ENCODE measurements around the gene SEMA3G.

The SEMA3G gene

DNA sequence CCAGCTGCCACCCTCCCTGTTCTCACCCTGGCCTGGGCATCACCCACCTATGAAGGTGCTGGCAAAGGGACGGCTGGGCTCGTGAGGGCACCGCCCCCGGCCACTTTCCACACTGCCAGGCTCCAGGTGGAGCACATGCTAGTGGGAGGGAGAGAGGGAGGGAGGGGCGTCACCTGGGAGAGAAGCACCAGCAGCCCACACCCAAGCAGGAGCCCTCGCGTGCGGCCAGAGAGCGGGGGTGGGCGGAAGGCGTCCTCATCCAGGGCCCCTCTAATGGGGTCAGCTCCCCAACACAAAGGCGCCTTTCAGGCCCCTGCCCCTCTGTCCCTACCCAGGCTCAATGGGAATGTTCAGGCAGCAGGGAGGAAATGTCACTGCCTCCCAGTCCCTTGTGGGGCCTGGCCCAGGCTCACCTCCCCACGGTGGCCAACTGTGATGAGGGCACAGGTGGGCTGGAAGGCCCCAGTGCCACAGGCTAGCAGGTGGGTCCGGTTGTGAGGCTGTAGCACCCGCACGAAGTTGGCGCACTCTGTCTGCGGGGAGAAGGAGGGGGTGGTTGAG is 3.1 kb downstream of the SEMA3G start:
- H3K27me3 ChIP-seq (ENCODE audit: insufficient read depth, poor library complexity, severe bottlenecking) = no peaks in the 10 kb centered on the region
- DNase-seq (ENCODE audit: low read depth in 1 of 2, low spot score in 1 of 2) = no peak
- H3K4me3 ChIP-seq (replicated peaks; ENCODE audit: insufficient read depth, low read length) = no peak overlapping the region
- H3K27ac ChIP-seq (replicated peaks) = no peak overlapping the region
- TF ChIP-seq REST (IDR thresholded peaks at IDR 0.05; ENCODE audit: insufficient replicate concordance, low read depth) (no peak), GABPA (IDR thresholded peaks at IDR 0.05; ENCODE audit: low read depth) (no peak), SPI1 (IDR thresholded peaks at IDR 0.05; ENCODE audit: borderline replicate concordance, low read depth) (no peak), POLR2AphosphoS5 (IDR thresholded peaks at IDR 0.05; ENCODE audit: low read depth) (no peak)
- TF ChIP-seq, protein P1, sequence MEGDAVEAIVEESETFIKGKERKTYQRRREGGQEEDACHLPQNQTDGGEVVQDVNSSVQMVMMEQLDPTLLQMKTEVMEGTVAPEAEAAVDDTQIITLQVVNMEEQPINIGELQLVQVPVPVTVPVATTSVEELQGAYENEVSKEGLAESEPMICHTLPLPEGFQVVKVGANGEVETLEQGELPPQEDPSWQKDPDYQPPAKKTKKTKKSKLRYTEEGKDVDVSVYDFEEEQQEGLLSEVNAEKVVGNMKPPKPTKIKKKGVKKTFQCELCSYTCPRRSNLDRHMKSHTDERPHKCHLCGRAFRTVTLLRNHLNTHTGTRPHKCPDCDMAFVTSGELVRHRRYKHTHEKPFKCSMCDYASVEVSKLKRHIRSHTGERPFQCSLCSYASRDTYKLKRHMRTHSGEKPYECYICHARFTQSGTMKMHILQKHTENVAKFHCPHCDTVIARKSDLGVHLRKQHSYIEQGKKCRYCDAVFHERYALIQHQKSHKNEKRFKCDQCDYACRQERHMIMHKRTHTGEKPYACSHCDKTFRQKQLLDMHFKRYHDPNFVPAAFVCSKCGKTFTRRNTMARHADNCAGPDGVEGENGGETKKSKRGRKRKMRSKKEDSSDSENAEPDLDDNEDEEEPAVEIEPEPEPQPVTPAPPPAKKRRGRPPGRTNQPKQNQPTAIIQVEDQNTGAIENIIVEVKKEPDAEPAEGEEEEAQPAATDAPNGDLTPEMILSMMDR (IDR thresholded peaks at IDR 0.05; ENCODE audit: insufficient read depth, low read length) = no peak

DNA sequence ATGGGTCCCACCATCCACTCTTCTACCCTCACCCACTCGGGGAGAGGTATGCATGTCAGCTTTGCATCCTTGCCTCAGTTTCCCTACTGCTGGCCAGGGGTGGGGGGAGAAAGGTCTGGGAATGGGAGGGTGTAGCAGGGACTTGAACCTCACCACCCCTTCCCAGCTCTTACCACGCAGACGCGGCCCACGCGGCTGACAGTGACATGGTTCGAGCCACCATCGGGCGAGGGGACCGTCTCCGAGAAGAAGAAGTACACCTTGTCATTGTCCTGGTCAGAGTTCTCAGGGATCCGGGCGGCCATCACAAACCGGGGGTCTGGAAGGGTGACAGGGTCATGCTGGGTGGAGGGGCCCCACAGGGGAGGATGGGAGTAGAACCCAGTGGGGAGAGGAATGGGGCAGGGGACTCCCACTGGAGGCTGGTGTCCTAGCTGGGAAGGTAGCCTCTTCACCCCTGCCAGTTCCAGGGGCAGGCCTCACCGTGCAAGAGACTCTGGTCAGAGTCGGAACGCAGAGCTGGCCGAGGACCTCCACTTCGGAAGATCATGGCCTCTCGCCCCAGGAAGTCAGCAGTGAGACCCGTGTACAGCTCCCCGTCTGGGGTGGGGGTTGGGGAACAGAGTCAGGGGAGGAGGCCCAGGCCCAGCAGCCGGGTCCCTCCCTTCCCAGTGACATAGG is 3.7 kb downstream of the SEMA3G start:
- TF ChIP-seq, protein P1 (IDR thresholded peaks at IDR 0.05; ENCODE audit: insufficient read depth, low read length) = no peak
- no peak for TF ChIP-seq POLR2AphosphoS5 (IDR thresholded peaks at IDR 0.05; ENCODE audit: low read depth)
- TF ChIP-seq REST (IDR thresholded peaks at IDR 0.05; ENCODE audit: insufficient replicate concordance, low read depth) = no peak
- no peak for TF ChIP-seq SPI1 (IDR thresholded peaks at IDR 0.05; ENCODE audit: borderline replicate concordance, low read depth)
- no peak for TF ChIP-seq GABPA (IDR thresholded peaks at IDR 0.05; ENCODE audit: low read depth)
- DNase-seq (ENCODE audit: low read depth in 1 of 2, low spot score in 1 of 2) = no peak
- H3K4me3 ChIP-seq (replicated peaks; ENCODE audit: insufficient read depth, low read length) = no peak overlapping the region
- H3K27ac ChIP-seq (replicated peaks) = no peak overlapping the region
- H3K27me3 ChIP-seq (ENCODE audit: insufficient read depth, poor library complexity, severe bottlenecking) = no peaks in the 10 kb centered on the region

- Histone ChIP-seq H3K27ac (replicated peaks) (no peak overlapping the region), H3K27me3 (ENCODE audit: insufficient read depth, poor library complexity, severe bottlenecking) (no peaks in the 10 kb centered on the region), H3K4me3 (replicated peaks; ENCODE audit: insufficient read depth, low read length) (no peak overlapping the region)
- DNase-seq (ENCODE audit: low read depth in 1 of 2, low spot score in 1 of 2) = no peak
- TF ChIP-seq REST (IDR thresholded peaks at IDR 0.05; ENCODE audit: insufficient replicate concordance, low read depth) (no peak), GABPA (IDR thresholded peaks at IDR 0.05; ENCODE audit: low read depth) (no peak), POLR2AphosphoS5 (IDR thresholded peaks at IDR 0.05; ENCODE audit: low read depth) (no peak), SPI1 (IDR thresholded peaks at IDR 0.05; ENCODE audit: borderline replicate concordance, low read depth) (no peak)
- TF ChIP-seq, protein P1 (IDR thresholded peaks at IDR 0.05; ENCODE audit: insufficient read depth, low read length) = no peak
Observed at GRCh38 chr3:52440671-52441070, 4.2 kb downstream of the SEMA3G start.

Data from HL-60 (cell line).